HG03469 (cell line): ENCODE data around the gene POFUT2.

Source experiments
- ATAC-seq: cut with Tn5 transposase; IDR thresholded peaks from one replicate; pipeline ENCODE4 v1.9.1; 2021; ENCODE audit warnings: mild to moderate bottlenecking, moderate library complexity, moderate number of reproducible peaks; ENCODE audit not compliant: unreplicated experiment

The POFUT2 gene

DNA sequence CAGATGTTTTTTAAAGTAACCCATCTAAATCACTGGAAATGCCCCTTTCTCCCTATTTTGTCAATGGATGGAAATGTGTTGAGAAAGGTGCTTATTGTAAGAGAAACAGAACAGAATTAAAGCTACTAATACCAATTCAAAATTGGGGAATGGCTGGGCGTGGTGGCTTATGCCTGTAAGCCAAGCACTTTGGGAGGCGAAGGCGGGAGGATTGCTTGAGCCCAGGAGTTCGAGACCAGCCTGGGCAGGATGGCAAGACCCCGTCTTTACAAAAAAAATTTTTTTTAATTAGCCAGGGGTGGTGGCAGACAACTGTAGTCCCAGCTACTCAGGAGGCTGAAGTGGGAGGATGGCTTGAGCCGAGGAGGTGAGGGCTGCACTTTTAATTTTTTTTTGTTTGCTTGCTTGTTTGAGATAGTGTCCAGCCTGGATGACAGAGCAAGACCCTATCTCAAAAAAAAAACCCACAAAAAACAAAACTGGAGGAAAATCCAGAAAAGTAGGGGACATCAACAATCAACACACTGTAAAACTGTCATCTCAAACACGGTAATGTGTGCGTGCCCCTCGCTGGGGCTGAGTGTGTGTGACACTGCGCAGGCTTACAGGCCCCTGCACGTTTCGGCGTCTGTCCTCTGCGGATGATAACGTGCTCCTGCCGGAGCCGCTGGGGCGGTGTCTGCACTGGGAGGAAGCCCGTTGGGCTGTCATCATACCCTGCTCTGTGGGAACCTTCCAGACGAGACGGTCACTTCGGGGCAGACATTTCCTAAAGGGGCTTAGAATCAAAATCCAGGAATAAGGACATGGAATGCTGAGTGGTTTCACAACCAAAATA is 11.6 kb upstream of the POFUT2 start:
- ATAC-seq = no peak

DNA sequence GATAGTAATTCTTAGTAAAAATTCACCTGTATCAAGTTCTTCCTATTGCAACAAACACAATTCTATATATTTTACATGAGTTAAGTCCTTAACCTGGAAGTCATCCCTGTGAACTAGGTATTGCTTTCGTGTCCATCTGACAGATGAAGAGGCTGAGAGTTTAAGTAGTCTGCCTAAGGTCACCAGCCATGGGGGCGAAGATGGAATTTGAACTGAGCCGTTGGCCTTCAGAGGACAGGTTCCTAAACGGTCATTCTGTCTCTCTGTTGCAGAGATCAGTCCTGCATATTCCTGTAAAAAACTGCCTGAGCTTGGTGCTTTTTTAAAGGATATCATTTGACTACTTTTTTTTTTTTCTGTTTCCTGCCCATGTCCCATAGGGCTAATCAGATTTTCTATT is 10.2 kb upstream of the POFUT2 start:
- no peak for ATAC-seq

DNA sequence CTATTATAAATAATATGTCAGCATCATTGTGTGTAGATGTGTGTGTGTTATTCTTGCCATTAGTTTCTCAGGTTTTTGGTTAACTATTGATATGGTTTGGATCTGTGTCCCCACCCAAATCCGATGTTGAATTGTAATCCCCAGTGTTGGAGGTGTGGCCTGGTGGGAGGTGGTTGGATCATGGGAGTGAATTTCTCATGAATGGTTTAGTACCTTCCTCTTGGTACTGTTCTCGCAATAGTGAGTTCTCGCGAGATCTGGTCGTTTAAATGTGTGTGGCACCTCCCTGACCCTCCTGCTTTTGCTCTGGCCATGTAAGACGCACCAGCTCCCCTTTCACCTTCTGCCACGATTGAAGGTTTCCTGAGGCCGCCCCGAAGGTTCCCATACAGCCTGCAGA is 9.6 kb upstream of the POFUT2 start:
- no peak for ATAC-seq

DNA sequence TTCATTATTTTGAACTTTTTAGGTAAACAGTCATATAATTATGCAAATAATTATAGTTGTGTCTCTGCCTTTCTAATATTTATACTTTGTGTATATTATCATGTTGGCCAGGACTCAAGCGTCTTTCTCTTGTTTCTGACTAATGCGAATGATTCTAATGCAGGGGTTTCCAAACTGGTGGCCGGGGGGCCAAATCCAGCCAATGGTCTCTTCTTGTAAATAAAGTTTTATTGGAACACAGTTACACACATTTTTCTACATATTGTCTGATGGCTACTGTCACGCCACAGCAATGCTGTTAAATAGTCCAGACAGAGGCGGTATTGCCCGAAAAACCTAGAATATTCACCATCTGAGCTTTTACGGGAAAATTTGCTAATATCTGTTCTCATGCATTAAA is 8.9 kb upstream of the POFUT2 start:
- no peak for ATAC-seq

DNA sequence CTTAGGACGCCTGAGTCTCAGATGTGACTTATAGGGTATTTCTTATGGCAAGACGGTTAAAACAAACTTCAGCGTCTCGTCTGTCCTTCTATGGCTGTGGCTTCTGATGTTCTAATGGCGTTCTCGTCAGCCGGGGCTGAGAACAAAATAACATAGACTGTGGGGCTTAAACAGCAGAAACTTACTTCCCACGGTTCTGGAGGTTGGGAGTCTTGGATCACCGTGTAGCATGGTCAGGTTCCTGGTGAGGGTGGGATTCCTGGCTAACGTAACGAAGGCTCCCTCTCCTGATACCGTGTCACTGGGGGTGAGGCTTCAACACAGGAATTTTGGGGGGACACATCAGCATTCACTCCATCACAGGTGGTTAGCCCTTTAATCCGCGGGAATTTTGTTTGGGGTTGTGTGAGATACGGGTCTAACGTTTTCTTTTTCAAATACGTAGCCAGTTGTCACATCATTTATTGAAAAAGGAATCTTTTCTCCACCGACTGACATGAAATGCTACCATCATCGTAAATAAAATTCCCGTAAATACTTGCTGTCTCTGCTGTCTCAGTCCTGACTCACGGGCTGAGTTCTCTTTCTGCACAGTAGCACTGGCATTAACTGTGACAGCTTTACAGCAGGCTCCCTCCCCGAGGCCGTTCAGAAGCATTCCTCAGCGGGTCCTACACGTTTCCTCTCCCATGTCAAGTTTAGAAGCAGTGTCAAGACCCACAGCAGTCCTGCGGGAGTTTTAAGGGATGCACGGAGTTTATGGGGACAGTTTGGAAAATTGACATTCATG is 8.1 kb upstream of the POFUT2 start:
- no peak for ATAC-seq

DNA sequence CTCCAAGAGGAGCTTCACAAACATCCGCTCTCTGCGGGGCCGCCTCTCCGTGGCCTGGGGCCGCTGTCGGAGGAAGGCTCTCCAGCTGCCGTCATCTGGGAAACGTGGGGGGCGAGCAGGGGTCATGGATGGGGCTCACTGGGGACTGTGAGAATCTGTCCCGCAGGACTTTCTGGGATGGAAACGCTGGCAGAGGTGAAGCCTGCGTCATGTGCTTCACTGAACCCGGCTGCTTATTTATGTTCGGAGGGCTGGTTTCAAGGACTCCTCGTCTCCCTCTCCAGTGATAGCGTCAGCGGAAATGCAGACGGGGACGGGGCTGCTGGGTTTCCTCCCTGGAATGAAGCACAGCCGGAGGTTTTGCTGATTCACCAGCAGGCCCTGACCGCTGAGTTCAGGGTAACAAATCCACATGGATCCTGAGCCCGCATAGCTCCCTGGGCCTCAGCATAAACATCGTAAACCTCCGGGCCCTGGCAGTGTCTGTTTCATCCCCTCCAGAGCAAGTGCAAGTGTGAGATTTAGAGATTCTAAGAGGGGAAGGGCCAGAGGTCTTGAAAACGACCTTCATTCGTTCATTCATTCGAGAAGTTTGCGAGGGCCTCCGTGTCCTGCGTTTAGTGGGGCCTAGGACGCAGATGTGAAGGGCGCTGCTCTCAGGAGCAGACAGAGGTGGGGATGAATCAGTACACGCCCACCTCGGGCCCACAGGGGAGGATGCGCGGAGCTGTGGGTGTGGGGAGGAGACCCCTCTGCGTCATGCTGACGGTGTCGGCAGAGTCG is 7.0 kb upstream of the POFUT2 start:
- ATAC-seq = no peak

DNA sequence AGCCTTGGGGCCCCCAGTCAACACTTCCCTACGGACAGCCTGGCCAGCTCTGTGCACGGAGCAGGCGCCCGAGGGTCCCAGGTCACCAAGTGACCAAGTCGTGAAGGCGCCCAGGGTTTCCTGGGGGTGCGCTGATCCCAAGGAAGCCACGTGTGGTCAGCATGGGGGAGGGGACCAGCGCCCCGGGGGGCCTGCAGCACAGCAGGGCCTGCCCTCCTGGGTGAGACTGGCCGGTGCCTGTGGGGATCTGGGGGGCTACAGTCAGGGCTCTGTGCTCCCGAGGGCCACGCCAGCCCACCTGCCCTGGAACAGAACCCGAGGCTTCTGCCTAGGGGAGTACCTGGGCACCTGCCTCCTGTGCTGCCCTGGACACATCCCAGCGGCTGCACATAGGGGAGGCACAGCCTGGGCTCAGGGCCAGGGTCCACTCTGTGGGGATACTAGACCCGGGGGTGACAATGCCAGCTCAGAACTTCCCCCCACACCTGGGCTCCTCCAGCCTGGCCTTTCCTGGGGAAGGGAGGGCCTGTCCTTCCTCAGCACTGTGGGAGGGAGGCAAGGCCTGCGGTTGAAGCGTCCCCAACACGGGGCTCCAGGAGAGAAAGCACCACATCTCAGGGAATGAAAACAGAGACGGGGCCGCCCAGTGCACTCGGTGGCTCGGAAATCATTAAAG is 6.2 kb upstream of the POFUT2 start:
- no peak for ATAC-seq

DNA sequence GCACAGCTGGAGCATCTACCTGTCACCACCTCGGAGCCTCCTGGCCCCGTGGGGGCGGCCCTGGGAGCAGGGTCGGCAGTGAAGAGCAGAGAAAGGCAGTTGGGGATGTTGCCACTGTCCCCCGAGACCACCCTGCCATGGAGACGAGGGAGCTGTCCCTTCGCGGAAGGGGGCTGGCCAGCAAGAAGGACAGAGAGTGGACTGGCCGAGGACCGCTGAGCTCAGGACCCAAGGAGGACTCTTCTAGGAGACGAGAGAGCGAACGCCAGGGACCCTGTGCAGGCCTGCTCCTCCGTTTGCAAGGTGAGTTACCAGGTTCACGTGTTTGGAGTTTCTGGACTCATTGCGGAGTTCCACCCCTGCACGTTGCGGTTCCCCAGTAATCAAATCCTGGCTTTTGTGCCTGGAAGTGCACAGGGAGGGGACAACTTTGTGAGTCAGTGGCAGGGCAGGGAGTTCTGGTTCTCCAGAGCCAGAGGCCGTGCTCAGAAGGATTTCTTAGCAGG is 5.6 kb upstream of the POFUT2 start:
- no peak for ATAC-seq

DNA sequence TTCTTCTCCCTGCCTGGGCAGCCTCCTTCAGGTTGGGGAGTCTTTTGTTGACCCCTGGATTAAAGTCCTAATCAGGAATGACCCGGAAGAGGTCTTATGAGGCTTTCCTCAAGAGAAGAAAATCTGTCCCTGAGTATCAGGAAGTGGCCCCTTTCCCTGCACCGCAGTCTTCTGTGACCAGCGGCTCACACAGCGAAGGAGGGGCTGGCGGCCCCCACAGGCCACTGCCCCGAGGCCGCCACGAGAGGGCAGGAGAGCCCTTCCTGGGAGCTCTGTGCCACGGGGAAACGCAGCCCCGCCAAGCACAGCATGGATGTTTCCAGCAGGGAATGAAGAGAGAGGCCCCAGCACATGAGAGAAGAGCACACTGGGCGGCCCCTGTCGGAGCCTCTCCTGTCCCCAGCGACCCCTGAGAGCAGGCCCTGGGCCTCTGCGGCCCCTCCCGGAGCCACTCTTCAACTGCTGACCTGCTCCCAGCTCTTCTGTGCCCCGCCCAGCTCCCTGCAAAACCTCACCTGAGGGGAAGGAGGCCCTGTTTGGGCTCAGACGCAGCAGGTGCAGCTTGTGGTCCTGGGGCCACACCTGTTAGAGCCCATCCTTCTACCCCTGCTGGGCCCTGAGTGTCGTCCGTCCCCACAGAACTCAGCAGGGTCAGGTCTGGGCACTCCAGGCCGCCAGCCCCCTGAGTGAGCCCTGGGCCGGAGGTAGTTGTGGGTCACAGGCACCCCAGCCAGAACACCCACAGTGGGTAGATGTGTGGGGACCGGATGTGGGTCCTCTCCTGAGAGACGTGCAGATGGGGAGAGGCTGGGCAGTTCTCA is 4.9 kb upstream of the POFUT2 start:
- no peak for ATAC-seq

DNA sequence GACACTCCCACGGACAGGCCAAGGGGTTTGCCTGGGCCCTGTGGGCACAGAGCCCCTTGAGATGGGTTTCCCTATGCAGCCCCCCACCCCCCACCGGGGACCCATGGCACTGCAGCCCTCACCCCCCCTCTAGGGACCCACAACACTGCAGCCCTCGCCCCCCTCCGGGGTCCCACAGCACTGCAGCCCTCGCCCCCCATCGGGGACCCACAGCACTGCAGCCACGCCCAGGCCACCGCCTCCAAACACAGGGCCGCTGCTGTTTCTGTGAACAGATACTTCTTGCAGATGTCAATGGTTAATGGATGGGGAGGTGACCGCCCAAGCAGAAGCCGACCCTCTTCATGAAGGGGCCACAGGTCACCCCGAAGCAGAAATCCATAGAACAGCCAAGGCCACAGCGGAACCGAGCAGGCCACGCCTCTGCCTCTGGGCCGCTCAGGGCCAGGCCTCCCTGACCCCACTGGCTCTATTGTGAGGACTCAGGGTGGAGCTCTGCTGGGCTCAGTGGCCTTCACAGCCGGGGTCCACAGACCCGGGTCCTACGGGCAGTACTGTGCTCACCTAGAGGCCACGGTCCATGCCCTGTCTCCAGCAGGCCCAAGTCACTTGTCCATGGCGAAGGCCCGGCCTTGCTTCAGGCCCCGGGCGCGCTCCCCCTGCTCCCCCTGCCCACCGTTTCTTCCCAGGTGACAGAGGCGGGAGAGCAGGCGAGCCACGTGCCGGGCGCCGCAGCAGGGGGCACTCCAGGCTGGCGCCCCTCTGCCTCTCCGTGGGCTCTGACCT is 4.1 kb upstream of the POFUT2 start:
- no peak for ATAC-seq

DNA sequence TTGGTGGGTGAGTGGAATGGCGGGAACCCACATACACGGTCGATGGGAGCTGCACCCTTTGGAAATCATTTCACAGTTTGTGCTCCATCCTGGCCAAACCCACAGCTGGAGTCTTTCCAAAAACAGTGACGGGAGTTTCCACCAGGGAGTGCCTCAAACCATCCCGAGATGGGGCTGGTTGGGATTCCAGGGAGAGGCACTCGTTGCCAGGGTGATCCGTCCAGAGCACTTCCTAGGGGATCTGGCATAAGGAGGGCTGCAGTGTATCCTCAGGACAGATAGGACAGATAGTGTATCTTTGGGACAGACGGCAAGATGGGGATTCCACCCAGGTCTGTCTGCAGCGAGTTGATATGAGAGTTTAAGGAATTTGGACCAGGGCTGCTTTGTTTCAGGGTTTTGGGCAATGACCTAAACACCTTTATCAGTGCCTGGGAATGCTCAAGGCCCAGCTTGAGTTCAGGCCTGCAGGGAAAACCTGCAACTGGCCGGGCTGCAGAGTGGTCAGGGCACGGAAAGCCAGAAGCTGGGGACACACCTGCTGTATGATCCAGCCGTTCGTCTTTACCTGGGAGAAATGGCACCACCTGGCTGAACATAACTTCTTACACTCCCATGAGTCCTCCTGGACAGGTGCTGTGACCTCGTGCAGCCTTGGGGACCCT is 3.4 kb upstream of the POFUT2 start:
- no peak for ATAC-seq

DNA sequence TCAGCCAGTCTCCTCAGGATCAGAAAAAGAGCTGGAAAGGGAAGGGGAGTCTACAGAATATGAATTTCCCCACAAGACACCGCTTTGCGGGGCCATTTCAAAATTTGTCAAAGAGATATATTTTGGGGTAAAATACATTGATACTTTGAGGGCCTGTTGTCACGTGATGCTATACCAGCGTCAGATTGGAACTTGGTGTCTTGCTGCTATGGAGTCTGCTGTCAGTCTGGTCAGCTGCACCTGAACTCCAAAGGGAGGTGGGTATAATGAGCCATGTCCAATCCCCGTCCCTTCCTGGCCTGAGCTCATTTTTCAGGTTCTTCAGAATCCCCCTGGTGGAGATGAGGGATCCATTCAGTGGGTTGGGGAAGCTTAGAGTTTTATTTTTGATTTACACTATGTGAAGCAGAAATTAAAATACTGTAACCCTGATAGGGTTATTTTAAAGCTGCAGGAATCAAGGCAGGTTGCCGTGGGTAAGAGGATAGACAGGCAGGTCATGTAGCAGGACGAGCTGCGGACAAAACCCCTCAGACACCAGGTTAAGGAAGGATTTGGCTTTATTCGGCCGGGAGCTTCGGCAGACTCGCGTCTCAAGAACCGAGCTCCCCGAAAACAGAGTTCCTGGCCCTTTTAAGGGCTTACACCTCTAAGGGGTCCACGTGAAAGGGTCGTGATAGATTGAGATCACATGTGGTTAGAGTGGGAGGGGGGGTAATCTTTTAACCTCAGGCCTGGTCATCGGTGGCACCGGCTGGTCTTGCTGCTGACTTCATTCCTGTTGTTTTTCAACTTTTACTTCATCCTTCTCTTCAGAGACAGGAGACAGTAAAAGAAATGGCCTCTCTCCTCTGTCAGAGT is 2.2 kb upstream of the POFUT2 start:
- ATAC-seq = no peak

DNA sequence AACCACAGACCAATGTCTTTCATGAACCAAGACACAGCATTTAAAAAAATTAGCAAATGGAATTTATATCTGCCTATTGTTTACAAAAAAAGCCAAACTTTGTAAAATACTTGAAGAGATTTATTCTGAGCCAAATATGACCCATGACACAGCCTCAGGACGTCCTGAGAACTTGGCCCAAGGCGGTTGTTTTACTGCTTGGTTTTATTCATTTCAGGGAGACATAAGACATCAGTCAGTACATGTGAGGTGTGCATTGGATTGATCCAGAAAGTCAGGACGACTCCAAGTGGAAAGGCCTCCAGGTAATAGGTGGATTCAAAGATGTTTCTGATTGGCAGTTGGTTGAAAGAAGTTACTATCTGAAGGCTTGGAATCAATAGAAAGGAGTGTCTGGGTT is 1.4 kb upstream of the POFUT2 start:
- no peak for ATAC-seq

DNA sequence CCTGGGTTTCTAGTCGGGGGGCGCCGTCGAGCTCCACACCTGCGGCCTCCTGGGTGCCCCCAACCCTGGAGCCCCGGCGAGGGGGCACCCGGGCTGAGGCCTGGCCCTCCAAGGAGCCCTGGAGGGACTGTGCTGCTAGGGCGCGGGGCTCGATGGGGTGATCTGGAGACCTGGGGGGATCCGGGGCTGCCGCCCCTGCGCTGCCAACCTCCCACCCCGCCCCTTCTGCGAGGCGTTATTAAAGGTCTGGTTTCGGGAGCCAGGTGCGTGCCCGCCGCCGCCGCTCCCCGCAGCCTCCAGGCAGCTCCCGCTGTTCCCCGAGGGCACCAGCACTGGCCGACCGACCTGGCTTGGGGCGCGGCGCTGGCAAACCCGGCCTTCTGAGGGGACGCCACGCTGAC is 746 bp upstream of the POFUT2 start:
- no peak for ATAC-seq

DNA sequence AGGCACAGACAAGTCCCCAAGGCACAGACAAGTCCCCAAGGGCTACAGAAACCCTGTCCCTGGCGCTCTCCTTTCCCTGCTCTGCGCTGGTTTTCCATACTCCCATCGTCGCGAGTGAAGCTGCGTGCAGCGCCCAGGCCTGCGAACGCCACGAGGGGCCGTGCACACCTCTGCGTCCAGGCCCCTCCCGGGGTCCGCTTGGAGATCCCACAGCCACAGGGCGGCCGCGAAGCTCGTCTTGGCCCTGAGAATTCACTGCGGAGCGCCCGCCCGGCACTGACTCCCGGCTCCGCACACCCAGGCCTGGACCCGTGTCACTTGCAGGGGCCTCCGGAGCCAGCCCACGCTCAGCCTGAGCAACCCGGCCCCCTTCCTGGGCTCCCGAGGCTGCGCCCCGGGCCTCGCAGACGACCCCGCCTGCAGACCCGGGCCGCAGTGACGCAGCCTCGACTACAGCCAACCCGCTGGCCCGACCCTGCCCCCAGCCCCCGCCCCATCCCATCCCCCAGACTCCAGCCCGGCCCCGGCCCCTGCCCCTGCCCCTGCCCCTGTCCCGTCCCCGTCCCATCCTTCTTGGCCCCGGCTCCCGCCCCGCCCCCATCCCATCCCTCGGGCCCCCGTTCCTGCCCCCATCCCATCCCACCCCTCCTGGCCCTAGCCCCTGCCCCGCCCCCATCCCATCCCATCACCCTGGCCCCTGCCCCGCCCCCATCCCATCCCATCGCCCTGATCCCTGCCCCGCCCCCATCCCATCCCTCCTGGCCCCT is 841 bp downstream of the POFUT2 start:
- no peak for ATAC-seq

DNA sequence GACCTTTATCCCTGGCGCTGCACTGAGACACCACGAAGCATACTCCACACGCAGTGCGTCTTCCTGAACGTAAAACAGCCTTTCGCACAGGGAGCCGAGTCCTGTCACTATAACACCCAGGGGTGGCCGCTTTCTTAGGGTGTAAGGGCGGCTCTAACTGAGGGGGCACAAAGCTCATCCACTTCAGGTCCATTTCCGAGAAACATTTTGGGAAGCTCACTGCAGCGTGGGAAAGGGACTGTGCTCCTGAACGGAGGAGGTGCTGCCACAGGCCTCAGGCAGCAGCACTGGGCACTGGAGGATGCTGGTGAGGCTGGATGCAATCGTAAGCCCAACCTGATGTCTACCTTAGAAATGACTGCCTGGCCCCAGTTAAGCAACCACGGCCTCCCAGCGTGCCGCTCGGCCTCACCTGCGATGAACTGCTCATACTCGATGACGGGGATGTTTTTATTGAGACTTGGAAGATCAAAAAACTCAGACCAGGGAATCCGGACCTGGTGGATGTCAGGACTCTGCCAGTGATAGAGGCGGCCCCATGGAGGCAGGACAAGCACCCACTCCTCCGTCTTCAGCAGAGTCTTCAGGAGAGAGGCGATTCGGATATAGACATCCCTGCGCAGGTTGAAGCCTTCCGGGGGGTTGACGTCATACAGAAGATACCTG is 2.3 kb downstream of the POFUT2 start:
- no peak for ATAC-seq

DNA sequence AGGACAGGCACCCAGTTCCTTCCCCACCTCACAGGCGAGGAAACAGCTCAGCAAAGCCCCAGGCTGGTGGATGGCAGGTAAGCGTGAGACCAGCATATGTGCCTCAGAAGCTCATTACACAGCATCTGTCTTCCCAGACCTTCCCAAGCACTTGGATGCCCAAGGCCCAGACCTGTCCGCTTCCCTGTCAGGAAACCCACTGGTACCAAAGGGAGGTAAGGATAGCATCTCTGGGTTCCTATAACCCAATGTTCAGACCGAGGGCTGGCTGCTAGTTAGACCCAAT is 3.3 kb downstream of the POFUT2 start:
- no peak for ATAC-seq
